NCI-H2029 treated with DMSO at 0.1 percent for 48 hours (cell line): Measurements from ENCODE around the gene SCUBE3.
A peak's percentile ranks its signal among the peaks of the same experiment; 100 is the strongest.

Source experiments
- DNase-seq: peaks from one replicate; lab custom pipeline; 2025; lab: John Stamatoyannopoulos, UW

SCUBE3 gene

GRCh38 chr6:35181933-35182612 is 31.7 kb upstream of the SCUBE3 start:
- no peak for DNase-seq

GRCh38 chr6:35183281-35183680 is 30.5 kb upstream of the SCUBE3 start:
- DNase-seq, result no peak

GRCh38 chr6:35183935-35184334 is 29.8 kb upstream of the SCUBE3 start:
- DNase-seq, result no peak

GRCh38 chr6:35184580-35185301 is 29.0 kb upstream of the SCUBE3 start:
- DNase-seq, result no peak

GRCh38 chr6:35185302-35185681 is 28.5 kb upstream of the SCUBE3 start:
- DNase-seq, result no peak

- DNase-seq, result no peak
These were observed 27.8 kb upstream of the SCUBE3 start for GRCh38 chr6:35185971-35186370.

GRCh38 chr6:35186571-35186970 is 27.2 kb upstream of the SCUBE3 start:
- no peak for DNase-seq

- no peak for DNase-seq
These were observed 24.9 kb upstream of the SCUBE3 start for GRCh38 chr6:35188886-35189285.

- no peak for DNase-seq
These were observed 23.4 kb upstream of the SCUBE3 start for GRCh38 chr6:35190306-35190705.

- no peak for DNase-seq
These were observed 21.9 kb upstream of the SCUBE3 start for GRCh38 chr6:35191889-35192288.

GRCh38 chr6:35192301-35192860 is 21.4 kb upstream of the SCUBE3 start:
- no peak for DNase-seq

GRCh38 chr6:35194390-35194789 is 19.4 kb upstream of the SCUBE3 start:
- DNase-seq, result no peak

GRCh38 chr6:35195120-35195780 is 18.5 kb upstream of the SCUBE3 start:
- no peak for DNase-seq

- DNase-seq, result no peak
These were observed 16.6 kb upstream of the SCUBE3 start for GRCh38 chr6:35197196-35197595.

- no peak for DNase-seq
These were observed 13.9 kb upstream of the SCUBE3 start for GRCh38 chr6:35199866-35200265.

GRCh38 chr6:35202066-35202546 is 11.7 kb upstream of the SCUBE3 start:
- no peak for DNase-seq

GRCh38 chr6:35203152-35203670 is 10.5 kb upstream of the SCUBE3 start:
- no peak for DNase-seq

- DNase-seq, result peak; percentile 36
These were observed 10.1 kb upstream of the SCUBE3 start for GRCh38 chr6:35203680-35204079.

- no peak for DNase-seq
These were observed 7.4 kb upstream of the SCUBE3 start for GRCh38 chr6:35206346-35206745.

- DNase-seq, result no peak
These were observed 5.3 kb upstream of the SCUBE3 start for GRCh38 chr6:35208419-35208818.

GRCh38 chr6:35209081-35209480 is 4.7 kb upstream of the SCUBE3 start:
- DNase-seq, result peak; percentile 54

- no peak for DNase-seq
These were observed 4.0 kb upstream of the SCUBE3 start for GRCh38 chr6:35209622-35210247.
